Heart left ventricle (tissue), 13 donors: ENCODE measurements around the gene DPY19L2.
"Not testable (repeated sequence)": the region's sequence is repeated elsewhere in the genome, so short reads cannot be mapped to it uniquely, and the experiment has no call there.

Source experiments
- POLR2A ChIP-seq, 2 donors: fragments of 450-650 bp; IDR thresholded peaks; one replicate each; pipeline ENCODE4 v1.6.1; 2017; ENCODE audit warnings: antibody characterized with exemption in 2 of 2, mild to moderate bottlenecking in 2 of 2, moderate library complexity in 2 of 2
- TF ChIP-seq, protein P1 (sequence below), 12 donors: fragments of 200-600 bp; sonication (generic) in 4 of 12; IDR thresholded peaks; one replicate each; pipeline versions ENCODE4 v1.5.0 to v1.8.0; 2018 to 2022; ENCODE audit warnings: antibody characterized with exemption in 12 of 12, mild to moderate bottlenecking in 5 of 12
- donor health status: ischemic (EF 13 %, LVEDD 7.1; RV severe dilation, severe dysfunction).
- donor health status: DM: no; HTN: yes; CAD: no.
- donor health status: DM: no; HTN: no; CAD: no.
- donor health status: ischemic (EF 25% LVEDD 6.9; RV normal size, moderate dysfunction).
- donor health status: ischemic (EF 25% LVEDD 5.7; RV mildly dilated, moderate dysfunction).
- donor health status: ischemic (EF 35%, LVEDD 5.7; RV mildly dilated, moderate dysfunction).
- donor health status: nonischemic (EF 11% LVEDD 7.7; RV severe dilation, severe dysfunction).
- donor health status: DM: yes; HTN: yes; CAD: no.
- donor health status: PGD.
- donor health status: ischemic (EF 29% LVEDD 5.4; RV normal size, mild dysfunction).
- donor health status: nonischemic (EF 23%, LVEDD 6.1; RV moderate dilation, normal function).

DNA sequence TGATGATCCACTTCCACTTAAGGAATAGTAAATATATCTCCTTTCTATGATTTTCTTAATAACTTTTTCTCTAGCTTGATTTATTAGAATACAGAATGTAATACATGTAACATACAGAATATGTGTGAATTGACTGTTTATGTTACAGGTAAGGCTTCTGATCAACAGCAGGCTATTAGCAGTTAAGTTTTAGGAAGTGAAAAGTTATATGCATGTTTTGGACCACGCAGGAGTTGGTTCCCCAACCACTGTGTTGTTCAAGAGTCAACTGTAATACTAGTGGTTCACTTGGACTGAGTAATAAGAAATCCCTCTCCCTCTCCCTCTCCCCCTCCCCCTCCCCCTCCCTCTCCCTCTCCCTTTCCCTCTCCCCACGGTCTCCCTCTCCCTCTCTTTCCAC, 17.5 kb upstream of the DPY19L2 start:
- TF ChIP-seq, protein P1, sequence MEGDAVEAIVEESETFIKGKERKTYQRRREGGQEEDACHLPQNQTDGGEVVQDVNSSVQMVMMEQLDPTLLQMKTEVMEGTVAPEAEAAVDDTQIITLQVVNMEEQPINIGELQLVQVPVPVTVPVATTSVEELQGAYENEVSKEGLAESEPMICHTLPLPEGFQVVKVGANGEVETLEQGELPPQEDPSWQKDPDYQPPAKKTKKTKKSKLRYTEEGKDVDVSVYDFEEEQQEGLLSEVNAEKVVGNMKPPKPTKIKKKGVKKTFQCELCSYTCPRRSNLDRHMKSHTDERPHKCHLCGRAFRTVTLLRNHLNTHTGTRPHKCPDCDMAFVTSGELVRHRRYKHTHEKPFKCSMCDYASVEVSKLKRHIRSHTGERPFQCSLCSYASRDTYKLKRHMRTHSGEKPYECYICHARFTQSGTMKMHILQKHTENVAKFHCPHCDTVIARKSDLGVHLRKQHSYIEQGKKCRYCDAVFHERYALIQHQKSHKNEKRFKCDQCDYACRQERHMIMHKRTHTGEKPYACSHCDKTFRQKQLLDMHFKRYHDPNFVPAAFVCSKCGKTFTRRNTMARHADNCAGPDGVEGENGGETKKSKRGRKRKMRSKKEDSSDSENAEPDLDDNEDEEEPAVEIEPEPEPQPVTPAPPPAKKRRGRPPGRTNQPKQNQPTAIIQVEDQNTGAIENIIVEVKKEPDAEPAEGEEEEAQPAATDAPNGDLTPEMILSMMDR (IDR thresholded peaks at IDR 0.05), result not testable (repeated sequence)
- not testable (repeated sequence) for TF ChIP-seq POLR2A (IDR thresholded peaks at IDR 0.05)
